ENCODE measurements around the gene IER5. TPM values are rescaled to one million over a fixed set of nuclear protein-coding genes. Genes with fewer than 3 reads are reported as not detected.

IER5 gene
- total and polyA plus RNA-seq, 9 of the 15 experiments (the other 6 are each of a cell fraction or from before 2014, with no cell fraction given) = 2.4 to 32.1 (median 12.0) TPM

DNA sequence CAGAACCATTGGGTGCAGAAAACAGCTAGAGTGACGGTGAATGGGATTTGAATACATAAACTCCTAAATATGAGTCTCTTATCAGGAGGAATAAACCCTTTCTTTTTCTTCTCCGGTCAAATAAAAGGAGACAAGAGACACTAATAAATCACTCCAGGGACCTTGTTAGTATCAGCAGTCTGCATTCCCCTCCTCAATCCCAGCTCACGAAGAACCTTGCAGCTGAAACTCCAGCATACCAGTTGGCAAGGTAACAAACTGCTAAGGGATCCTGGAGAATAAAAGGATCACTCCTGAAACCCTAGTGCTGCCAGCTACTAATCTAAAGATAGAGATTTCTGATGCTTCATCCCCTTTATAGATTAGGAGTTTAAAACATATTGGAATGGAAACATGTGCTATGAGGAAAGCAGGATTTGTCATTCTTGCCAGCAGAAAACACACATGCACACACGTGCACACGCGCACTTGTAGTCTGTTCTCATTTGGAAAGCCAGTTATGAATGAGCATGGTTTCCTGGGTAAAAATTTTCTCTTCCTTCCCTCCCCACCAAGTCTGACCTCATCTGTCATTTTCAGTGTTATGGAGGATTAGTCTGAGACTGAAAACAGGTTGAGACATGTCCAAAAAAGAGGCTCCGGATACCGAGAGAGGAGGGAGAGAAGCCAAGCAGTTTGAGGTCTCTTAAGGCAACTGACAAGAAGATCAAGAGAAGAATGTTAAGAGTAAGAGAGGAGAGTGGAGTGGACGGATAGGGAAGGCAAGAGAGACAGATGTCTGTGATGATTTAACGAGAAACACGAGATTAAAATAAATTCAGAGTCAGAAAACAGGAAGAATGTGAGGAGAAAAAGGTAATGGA lies 10.9 kb downstream of the IER5 start (continued):
- 0 out of 2 replicates have a peak, but pooled peaks have one; percentile 38 for TF ChIP-seq RB1 (IDR thresholded peaks at IDR 0.05; ENCODE audit: low read depth)
- no peak for TF ChIP-seq ZNF57 (CRISPR knock-in tag; IDR thresholded peaks at IDR 0.05)
- TF ChIP-seq NRF1 (conservative IDR thresholded peaks at IDR 0.05 in 1 of 2, IDR thresholded peaks at IDR 0.05 in 1 of 2) = peak; percentile 73 to 77
- TF ChIP-seq SMARCA4 (IDR thresholded peaks at IDR 0.05) = no peak; the same call in 1 of the 2 replicates
- no peak for TF ChIP-seq STAG1 (CRISPR knock-in tag; IDR thresholded peaks at IDR 0.05; ENCODE audit: borderline replicate concordance)
- peak; percentile 15; the same call in 1 of the 2 replicates for TF ChIP-seq CTBP1 (IDR thresholded peaks at IDR 0.05; ENCODE audit: borderline replicate concordance)
- no peak for TF ChIP-seq EP300 (IDR thresholded peaks at IDR 0.05; ENCODE audit: low read length)
- TF ChIP-seq CHD4 (IDR thresholded peaks at IDR 0.05; ENCODE audit: insufficient read depth, insufficient replicate concordance, low read depth, low read length, poor library complexity, severe bottlenecking) = no peak
- TF ChIP-seq SMC3 (conservative IDR thresholded peaks at IDR 0.05; ENCODE audit: insufficient read depth, low read depth, low read length) = no peak
- TF ChIP-seq WHSC1 (IDR thresholded peaks at IDR 0.05; ENCODE audit: low read length) = no peak
- TF ChIP-seq, protein P1, sequence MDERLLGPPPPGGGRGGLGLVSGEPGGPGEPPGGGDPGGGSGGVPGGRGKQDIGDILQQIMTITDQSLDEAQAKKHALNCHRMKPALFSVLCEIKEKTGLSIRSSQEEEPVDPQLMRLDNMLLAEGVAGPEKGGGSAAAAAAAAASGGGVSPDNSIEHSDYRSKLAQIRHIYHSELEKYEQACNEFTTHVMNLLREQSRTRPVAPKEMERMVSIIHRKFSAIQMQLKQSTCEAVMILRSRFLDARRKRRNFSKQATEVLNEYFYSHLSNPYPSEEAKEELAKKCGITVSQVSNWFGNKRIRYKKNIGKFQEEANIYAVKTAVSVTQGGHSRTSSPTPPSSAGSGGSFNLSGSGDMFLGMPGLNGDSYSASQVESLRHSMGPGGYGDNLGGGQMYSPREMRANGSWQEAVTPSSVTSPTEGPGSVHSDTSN (CRISPR knock-in tag; IDR thresholded peaks at IDR 0.05; ENCODE audit: low read depth) = no peak
- TF ChIP-seq, protein P1 (tag; conservative IDR thresholded peaks at IDR 0.05; ENCODE audit: low read depth) = peak; percentile 57; the same call in 1 of the 2 replicates
- no peak for TF ChIP-seq TGIF2 (CRISPR knock-in tag; IDR thresholded peaks at IDR 0.05)
- TF ChIP-seq NR2C2 (CRISPR knock-in tag; IDR thresholded peaks at IDR 0.05) = no peak
- TF ChIP-seq NR2C2 (tag; IDR thresholded peaks at IDR 0.05) = no peak
- TF ChIP-seq NCOA6 (IDR thresholded peaks at IDR 0.05) = no peak
- no peak for TF ChIP-seq FOS (IDR thresholded peaks at IDR 0.05; ENCODE audit: extremely low read depth, insufficient read length)
- no peak for TF ChIP-seq CBFB (CRISPR knock-in tag; IDR thresholded peaks at IDR 0.05)
- no peak for TF ChIP-seq SNRNP70 (optimal IDR thresholded peaks at IDR 0.05; ENCODE audit: low read depth, low read length)
- TF ChIP-seq SLC30A9 (CRISPR knock-in tag; IDR thresholded peaks at IDR 0.05) = no peak
- no peak for TF ChIP-seq SMAD3 (CRISPR knock-in tag; conservative IDR thresholded peaks at IDR 0.05)
- no peak for TF ChIP-seq RBM14 (IDR thresholded peaks at IDR 0.05; ENCODE audit: borderline replicate concordance, insufficient read depth, low read depth, low read length)
- no peak for TF ChIP-seq SRSF7 (optimal IDR thresholded peaks at IDR 0.05; ENCODE audit: low read depth, low read length)
- TF ChIP-seq HMGN3 (IDR thresholded peaks at IDR 0.05; ENCODE audit: borderline replicate concordance, extremely low read depth, insufficient read length, low read depth, low read length) = no peak
- no peak for TF ChIP-seq THRAP3 (IDR thresholded peaks at IDR 0.05; ENCODE audit: borderline replicate concordance)
- no peak for TF ChIP-seq ZNF830 (CRISPR knock-in tag; IDR thresholded peaks at IDR 0.05)
- TF ChIP-seq DDX20 (tag; IDR thresholded peaks at IDR 0.05; ENCODE audit: low read depth) = no peak
